ENCODE results near the gene DHRS3. TPM values are rescaled to one million over a fixed set of nuclear protein-coding genes. Genes with fewer than 3 reads are reported as not detected.

DHRS3 gene
- total RNA-seq, 1 experiment from 2014 or later: 87.0 TPM

DNA sequence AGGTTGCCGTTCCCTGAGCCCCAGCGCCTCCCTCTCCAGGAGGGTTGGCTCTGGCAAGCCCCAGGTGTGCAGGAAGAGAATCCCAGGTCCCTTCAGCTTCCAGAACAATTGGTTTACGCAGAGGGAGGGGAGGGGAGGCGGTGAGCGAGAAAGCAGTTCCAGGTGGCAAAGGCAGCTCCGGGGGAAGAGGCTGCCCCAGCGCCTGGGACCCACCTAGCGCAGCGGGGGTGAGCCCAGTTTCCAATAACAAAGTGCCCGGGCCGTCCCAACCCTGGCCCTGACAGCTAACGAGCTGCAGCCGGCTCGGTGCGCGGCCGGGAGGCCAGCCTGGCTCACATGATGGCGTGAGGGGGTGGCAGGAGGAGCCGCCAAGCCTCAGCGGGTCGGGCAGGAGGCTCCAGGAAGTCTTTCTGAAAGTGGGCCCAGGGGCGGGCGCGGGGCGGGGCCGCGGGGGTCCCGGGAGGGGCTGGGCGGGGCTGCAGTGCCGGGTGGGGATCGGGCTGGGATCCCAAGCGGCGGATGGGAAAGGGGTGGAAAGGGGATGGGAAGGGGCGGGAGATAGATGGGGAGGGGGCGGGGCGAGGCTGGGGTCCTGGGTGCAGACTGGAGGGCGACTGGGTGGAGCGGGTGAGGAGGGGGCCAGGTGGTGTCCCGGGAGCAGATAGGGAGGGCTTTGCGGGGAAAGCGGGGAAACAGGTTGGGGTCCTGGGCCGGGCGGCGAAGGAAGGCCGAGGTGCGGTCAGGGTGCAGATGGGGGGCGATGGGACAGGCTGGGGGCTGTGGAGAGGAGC lies 22.8 kb downstream of the DHRS3 start:
- Histone ChIP-seq H3K4me1 (ENCODE audit: control insufficient read depth in 1 of 2, insufficient read depth in 2 of 2, low read length in 2 of 2) (peaks cover 37 to 75% of the 10 kb centered on the region in 2 experiments), H3K4me2 (ENCODE audit: low read length) (peak overlapping the region; percentile 76), H3K27me3 (ENCODE audit: insufficient read depth, low read length) (no peaks in the 10 kb centered on the region), H2AFZ (ENCODE audit: low read depth, low read length, poor library complexity, severe bottlenecking) (no peak overlapping the region), H3K9me3 (ENCODE audit: control insufficient read depth in 1 of 2, insufficient read depth in 1 of 2, low read depth in 1 of 2, low read length in 2 of 2) (no peaks in the 10 kb centered on the region), H3K27ac (ENCODE audit: low read depth, low read length) (no peak overlapping the region; the same call in 1 of the 2 replicates), H4K20me1 (ENCODE audit: insufficient read depth) (no peaks in the 10 kb centered on the region), H3K36me3 (ENCODE audit: control insufficient read depth in 1 of 2, insufficient read depth in 2 of 2, low read length in 2 of 2) (no peaks in the 10 kb centered on the region), H3K79me2 (ENCODE audit: insufficient read depth, low read length) (peaks cover 61% of the 10 kb centered on the region), H3K9ac (ENCODE audit: low read length) (peak overlapping the region; percentile 67), H3K9me2 (ENCODE audit: insufficient read depth) (no peaks in the 10 kb centered on the region), H3K4me3 (replicated peaks in 1 of 2; ENCODE audit: low read depth in 1 of 2, low read length in 2 of 2) (peak overlapping the region in 1 of 2 experiments; percentile 54; a peak in 1 of 4 replicates)
- POLR2A ChIA-PET: interaction anchor here (0.7 to 0.8 kb wide), 2 partner anchors 24 to 117 kb away, joined by 3 to 6 read pairs; no protein-coding TSS in a partner anchor
- CTCF ChIA-PET: interaction anchor here (1.3 to 2.6 kb wide), 2 partner anchors 21 to 24 kb away, joined by 3 to 12 read pairs; no protein-coding TSS in a partner anchor
- RAD21 ChIA-PET (ENCODE audit: low non-redundant PET in 1 of 2, low total read pairs in 2 of 2, uncharacterized antibody in 2 of 2, unreplicated experiment in 2 of 2): interaction anchor here (0.9 to 1.5 kb wide), 3 partner anchors 21 to 24 kb away, joined by 3 to 4 read pairs (median 3); no protein-coding TSS in a partner anchor
- intact Hi-C loops (cut with micrococcal nuclease): loop anchor here (5.0 kb wide), 1 partner anchor 118 kb away; no protein-coding TSS in a partner anchor
- no TSS peak for BruUV-seq (replicated peaks)
- ATAC-seq (no peak; the same call in 1 of the 2 replicates), DNase-seq (ENCODE audit: low read depth, low spot score) (no peak)
- TF ChIP-seq RAD21 (IDR thresholded peaks at IDR 0.05; ENCODE audit: low read depth) (no peak), YY1 (IDR thresholded peaks at IDR 0.05; ENCODE audit: extremely low read depth, insufficient replicate concordance, low read depth, low read length) (no peak), EZH2phosphoT487 (IDR thresholded peaks at IDR 0.05; ENCODE audit: borderline replicate concordance) (no peak), SIN3A (IDR thresholded peaks at IDR 0.05; ENCODE audit: low read depth) (no peak), EZH2 (IDR thresholded peaks at IDR 0.05) (no peak), SRF (IDR thresholded peaks at IDR 0.05; ENCODE audit: low read depth) (no peak), ELF1 (IDR thresholded peaks at IDR 0.05; ENCODE audit: borderline replicate concordance, low read depth) (no peak), TCF7L2 (IDR thresholded peaks at IDR 0.05; ENCODE audit: borderline replicate concordance, extremely low read depth, insufficient read depth, insufficient read length) (no peak)
- TF ChIP-seq, protein P1, sequence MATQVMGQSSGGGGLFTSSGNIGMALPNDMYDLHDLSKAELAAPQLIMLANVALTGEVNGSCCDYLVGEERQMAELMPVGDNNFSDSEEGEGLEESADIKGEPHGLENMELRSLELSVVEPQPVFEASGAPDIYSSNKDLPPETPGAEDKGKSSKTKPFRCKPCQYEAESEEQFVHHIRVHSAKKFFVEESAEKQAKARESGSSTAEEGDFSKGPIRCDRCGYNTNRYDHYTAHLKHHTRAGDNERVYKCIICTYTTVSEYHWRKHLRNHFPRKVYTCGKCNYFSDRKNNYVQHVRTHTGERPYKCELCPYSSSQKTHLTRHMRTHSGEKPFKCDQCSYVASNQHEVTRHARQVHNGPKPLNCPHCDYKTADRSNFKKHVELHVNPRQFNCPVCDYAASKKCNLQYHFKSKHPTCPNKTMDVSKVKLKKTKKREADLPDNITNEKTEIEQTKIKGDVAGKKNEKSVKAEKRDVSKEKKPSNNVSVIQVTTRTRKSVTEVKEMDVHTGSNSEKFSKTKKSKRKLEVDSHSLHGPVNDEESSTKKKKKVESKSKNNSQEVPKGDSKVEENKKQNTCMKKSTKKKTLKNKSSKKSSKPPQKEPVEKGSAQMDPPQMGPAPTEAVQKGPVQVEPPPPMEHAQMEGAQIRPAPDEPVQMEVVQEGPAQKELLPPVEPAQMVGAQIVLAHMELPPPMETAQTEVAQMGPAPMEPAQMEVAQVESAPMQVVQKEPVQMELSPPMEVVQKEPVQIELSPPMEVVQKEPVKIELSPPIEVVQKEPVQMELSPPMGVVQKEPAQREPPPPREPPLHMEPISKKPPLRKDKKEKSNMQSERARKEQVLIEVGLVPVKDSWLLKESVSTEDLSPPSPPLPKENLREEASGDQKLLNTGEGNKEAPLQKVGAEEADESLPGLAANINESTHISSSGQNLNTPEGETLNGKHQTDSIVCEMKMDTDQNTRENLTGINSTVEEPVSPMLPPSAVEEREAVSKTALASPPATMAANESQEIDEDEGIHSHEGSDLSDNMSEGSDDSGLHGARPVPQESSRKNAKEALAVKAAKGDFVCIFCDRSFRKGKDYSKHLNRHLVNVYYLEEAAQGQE (IDR thresholded peaks at IDR 0.05; ENCODE audit: low read depth): no peak

Measured in HCT116 (cell line).